DOHH2 (cell line): ENCODE measurements around the gene ERP29.

Experiments
- H3F3A ChIP-seq: fragments of 200-600 bp; sonication (generic), shearing (Covaris generic); 2 replicates; pipeline ENCODE4 v1.6.0; 2016; ENCODE audit warnings: antibody characterized with exemption, mild to moderate bottlenecking; ENCODE audit not compliant: control insufficient read depth, insufficient read depth
- H3K27ac ChIP-seq: fragments of 200-600 bp; sonication (generic); 2 replicates; pipeline ENCODE4 v1.5.1; 2014; ENCODE audit warnings: low read depth, mild to moderate bottlenecking, low read length, moderate library complexity
- H3K27me3 ChIP-seq: fragments of 200-600 bp; sonication (generic); 2 replicates; pipeline ENCODE4 v1.6.1; 2014; ENCODE audit warnings: mild to moderate bottlenecking, low read length, mixed read lengths; ENCODE audit not compliant: control insufficient read depth
- H3K36me3 ChIP-seq: fragments of 200-600 bp; sonication (generic); 2 replicates; pipeline ENCODE4 v1.6.1; 2014; ENCODE audit warnings: mild to moderate bottlenecking, low read length, moderate library complexity, mixed read lengths; ENCODE audit not compliant: control insufficient read depth
- H3K4me1 ChIP-seq: fragments of 200-600 bp; sonication (generic); 2 replicates; pipeline ENCODE4 v1.6.1; 2014; ENCODE audit warnings: mild to moderate bottlenecking, low read length, mixed read lengths; ENCODE audit not compliant: control insufficient read depth
- H3K4me2 ChIP-seq: fragments of 200-600 bp; sonication (generic); 2 replicates; pipeline ENCODE4 v1.6.0; 2014; ENCODE audit warnings: mild to moderate bottlenecking, low read length, moderate library complexity
- H3K4me3 ChIP-seq: fragments of 200-600 bp; sonication (generic); 2 replicates; pipeline ENCODE4 v1.5.1; 2014; ENCODE audit warnings: mild to moderate bottlenecking, low read length, mixed read lengths
- H3K79me2 ChIP-seq: fragments of 200-600 bp; sonication (generic); 2 replicates; pipeline ENCODE4 v1.6.1; 2014; ENCODE audit warnings: mild to moderate bottlenecking, low read length, mixed read lengths; ENCODE audit not compliant: control insufficient read depth
- H3K9me2 ChIP-seq: fragments of 200-600 bp; sonication (generic); replicated peaks from 2 replicates; pipeline ENCODE4 v1.6.1; 2014; ENCODE audit warnings: mild to moderate bottlenecking, low read length, mixed read lengths; ENCODE audit not compliant: control insufficient read depth
- H3K9me3 ChIP-seq: fragments of 200-600 bp; sonication (generic); 2 replicates; pipeline ENCODE4 v1.6.1; 2014; ENCODE audit warnings: antibody characterized with exemption, low read length, mixed read lengths; ENCODE audit not compliant: control insufficient read depth, insufficient read depth
- H4K20me1 ChIP-seq: fragments of 200-600 bp; sonication (generic); 2 replicates; pipeline ENCODE4 v1.6.0; 2014; ENCODE audit warnings: low read depth, mild to moderate bottlenecking, antibody characterized with exemption, low read length, moderate library complexity; ENCODE audit not compliant: control insufficient read depth, insufficient read depth
- EZH2phosphoT487 ChIP-seq: fragments of 200-600 bp; sonication (generic); IDR thresholded peaks from 2 replicates; pipeline ENCODE4 v1.6.1; 2017; ENCODE audit warnings: borderline replicate concordance, mild to moderate bottlenecking, antibody characterized with exemption, low read length, moderate library complexity, mixed read lengths
- TF ChIP-seq, protein P1 (sequence below): fragments of 200-600 bp; sonication (generic); IDR thresholded peaks from one replicate; pipeline ENCODE4 v1.5.1; 2014; ENCODE audit warnings: antibody characterized with exemption, mild to moderate bottlenecking, low read depth, low read length; ENCODE audit not compliant: poor library complexity, severe bottlenecking

Gene ERP29

DNA sequence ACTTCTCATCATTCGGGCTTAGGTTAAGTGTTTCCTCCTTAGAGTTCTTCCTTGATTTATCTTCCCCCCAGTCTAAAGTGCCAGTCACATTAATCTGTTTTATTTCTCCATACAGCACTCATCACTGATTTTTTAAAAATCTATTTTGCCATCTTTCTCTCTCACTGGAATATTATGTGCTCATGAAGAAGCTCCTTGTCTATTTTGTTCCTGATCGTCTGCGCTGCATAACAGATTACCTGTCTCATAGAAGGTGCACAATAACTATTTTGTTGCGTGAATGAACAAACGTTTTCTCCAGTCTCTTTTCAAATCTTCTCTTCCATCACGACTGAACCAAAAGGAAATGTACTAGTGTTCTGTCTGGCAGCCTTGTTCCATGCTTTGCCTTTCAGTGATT lies 2.7 kb downstream of the ERP29 start:
- Histone ChIP-seq H3K9me3 (no peaks in the 10 kb centered on the region), H3K27ac (no peak overlapping the region), H3K27me3 (no peaks in the 10 kb centered on the region), H4K20me1 (peaks cover 37% of the 10 kb centered on the region), H3K4me1 (peaks cover 37% of the 10 kb centered on the region), H3K9me2 (no peaks in the 10 kb centered on the region), H3F3A (peaks cover 10% of the 10 kb centered on the region), H3K4me3 (peak overlapping the region; percentile 90; the same call in 1 of the 2 replicates), H3K36me3 (peaks cover 76% of the 10 kb centered on the region), H3K4me2 (peak overlapping the region; percentile 92), H3K79me2 (peaks cover 97% of the 10 kb centered on the region)
- no peak for TF ChIP-seq EZH2phosphoT487
- TF ChIP-seq, protein P1, sequence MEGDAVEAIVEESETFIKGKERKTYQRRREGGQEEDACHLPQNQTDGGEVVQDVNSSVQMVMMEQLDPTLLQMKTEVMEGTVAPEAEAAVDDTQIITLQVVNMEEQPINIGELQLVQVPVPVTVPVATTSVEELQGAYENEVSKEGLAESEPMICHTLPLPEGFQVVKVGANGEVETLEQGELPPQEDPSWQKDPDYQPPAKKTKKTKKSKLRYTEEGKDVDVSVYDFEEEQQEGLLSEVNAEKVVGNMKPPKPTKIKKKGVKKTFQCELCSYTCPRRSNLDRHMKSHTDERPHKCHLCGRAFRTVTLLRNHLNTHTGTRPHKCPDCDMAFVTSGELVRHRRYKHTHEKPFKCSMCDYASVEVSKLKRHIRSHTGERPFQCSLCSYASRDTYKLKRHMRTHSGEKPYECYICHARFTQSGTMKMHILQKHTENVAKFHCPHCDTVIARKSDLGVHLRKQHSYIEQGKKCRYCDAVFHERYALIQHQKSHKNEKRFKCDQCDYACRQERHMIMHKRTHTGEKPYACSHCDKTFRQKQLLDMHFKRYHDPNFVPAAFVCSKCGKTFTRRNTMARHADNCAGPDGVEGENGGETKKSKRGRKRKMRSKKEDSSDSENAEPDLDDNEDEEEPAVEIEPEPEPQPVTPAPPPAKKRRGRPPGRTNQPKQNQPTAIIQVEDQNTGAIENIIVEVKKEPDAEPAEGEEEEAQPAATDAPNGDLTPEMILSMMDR: no peak

DNA sequence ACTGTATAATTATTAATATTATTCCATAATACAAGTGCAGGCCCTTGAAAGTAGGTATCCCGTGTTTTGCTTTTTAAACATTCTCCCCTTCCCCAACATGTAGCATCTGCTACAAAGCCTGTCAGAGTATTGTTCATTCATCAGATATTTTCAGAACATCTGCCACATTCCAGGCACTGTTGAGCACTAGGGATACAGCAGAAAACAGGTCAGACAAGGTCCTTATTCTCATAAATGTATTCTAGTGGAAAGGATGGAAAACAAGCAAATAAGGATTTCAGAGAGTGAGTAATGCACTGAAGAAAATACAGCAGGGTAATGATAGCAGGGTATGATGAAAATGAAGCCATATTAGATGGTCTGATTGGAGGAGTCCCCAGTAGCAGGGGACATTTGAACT lies 3.8 kb downstream of the ERP29 start:
- Histone ChIP-seq H3F3A (peaks cover 10% of the 10 kb centered on the region), H4K20me1 (peaks cover 37% of the 10 kb centered on the region), H3K27ac (no peak overlapping the region)

DNA sequence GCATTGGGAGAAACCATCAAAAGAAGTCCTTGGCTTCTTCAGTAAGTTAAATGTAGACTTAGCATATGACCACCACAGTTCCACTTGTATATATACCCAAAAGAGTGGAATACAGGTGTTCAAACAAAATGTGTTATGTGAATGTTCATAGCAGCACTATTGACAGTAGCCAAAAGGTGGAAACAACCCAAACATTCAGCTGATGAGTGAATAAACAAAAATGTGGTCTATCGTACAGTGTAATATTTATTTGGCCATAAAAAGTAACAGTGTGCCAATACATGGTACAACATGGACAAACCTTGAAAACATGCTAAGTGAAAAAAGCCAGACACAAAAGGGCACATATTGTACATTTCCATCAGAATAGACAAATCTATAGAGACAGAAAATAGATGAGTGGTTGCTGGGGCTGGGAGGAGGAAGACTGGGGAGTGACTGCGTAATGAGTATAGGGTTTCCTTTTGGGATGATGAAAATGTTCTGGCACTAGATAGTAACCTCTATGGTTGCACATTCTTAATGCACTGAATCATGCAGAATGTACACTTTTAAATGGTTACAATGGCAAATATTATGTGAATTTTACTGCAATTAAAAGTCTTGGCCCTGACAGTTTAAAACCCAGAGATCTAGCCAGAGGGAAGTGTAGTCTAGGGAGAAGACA lies 5.5 kb downstream of the ERP29 start:
- H3K4me2 ChIP-seq: no peak overlapping the region
- H4K20me1 ChIP-seq: peaks cover 40% of the 10 kb centered on the region
- H3K9me2 ChIP-seq: no peaks in the 10 kb centered on the region
- TF ChIP-seq, protein P1: no peak
- no peak for TF ChIP-seq EZH2phosphoT487
- H3F3A ChIP-seq: peaks cover 21% of the 10 kb centered on the region
- no peak overlapping the region for H3K4me3 ChIP-seq
- H3K4me1 ChIP-seq: peaks cover 24% of the 10 kb centered on the region
- H3K27ac ChIP-seq: no peak overlapping the region
- no peaks in the 10 kb centered on the region for H3K9me3 ChIP-seq
- H3K27me3 ChIP-seq: no peaks in the 10 kb centered on the region
- H3K36me3 ChIP-seq: peaks cover 85% of the 10 kb centered on the region
- peaks cover 97% of the 10 kb centered on the region for H3K79me2 ChIP-seq

More for the DNA sequence above, 3.8 kb downstream of the ERP29 start:
- Histone ChIP-seq H3K4me3 (no peak overlapping the region), H3K79me2 (peaks cover 95% of the 10 kb centered on the region), H3K9me2 (no peaks in the 10 kb centered on the region), H3K36me3 (peaks cover 78% of the 10 kb centered on the region), H3K4me1 (peaks cover 27% of the 10 kb centered on the region), H3K9me3 (no peaks in the 10 kb centered on the region), H3K27me3 (no peaks in the 10 kb centered on the region), H3K4me2 (no peak overlapping the region)
- no peak for TF ChIP-seq EZH2phosphoT487

DNA sequence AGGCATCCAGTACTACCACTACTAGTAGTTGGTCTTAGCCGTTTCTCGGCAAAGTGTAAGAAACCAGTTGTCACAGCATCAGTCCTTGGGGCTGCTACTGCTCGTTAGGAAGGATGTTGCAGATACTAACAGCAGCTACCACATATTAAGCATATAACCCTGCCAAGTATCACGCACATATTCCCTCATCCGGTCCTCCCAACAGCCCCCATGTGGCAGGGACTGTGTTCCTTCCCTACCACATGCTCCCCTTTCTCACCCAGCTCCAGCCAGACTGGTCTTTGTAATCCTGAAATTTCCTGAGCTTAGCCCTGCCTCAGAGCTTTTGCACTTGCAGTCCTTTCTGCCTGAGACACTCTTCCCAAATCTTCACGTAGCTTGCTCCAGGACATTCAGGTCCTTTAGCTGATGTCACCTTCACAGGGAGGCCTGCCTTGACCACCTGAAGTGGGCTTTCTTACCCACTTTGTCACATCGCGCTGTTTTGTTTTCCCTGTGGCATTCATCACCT lies 7.8 kb downstream of the ERP29 start:
- peaks cover 92% of the 10 kb centered on the region for H3K79me2 ChIP-seq
- TF ChIP-seq, protein P1: no peak
- no peak for TF ChIP-seq EZH2phosphoT487
- H3K4me3 ChIP-seq: no peak overlapping the region
- H3K27me3 ChIP-seq: no peaks in the 10 kb centered on the region
- no peak overlapping the region for H3K27ac ChIP-seq
- no peak overlapping the region for H3K4me2 ChIP-seq
- H3K9me3 ChIP-seq: no peaks in the 10 kb centered on the region
- no peaks in the 10 kb centered on the region for H3K9me2 ChIP-seq
- peaks cover 87% of the 10 kb centered on the region for H3K36me3 ChIP-seq
- peaks cover 33% of the 10 kb centered on the region for H3F3A ChIP-seq
- peaks cover 41% of the 10 kb centered on the region for H4K20me1 ChIP-seq
- H3K4me1 ChIP-seq: peaks cover 27% of the 10 kb centered on the region
